Measurements from ENCODE around the gene FBXL16. TPM values are rescaled to one million over a fixed set of nuclear protein-coding genes. Genes with fewer than 3 reads are reported as not detected.

The FBXL16 gene
- total RNA-seq, 1 donor from 2014 or later, result 0.75 TPM

DNA sequence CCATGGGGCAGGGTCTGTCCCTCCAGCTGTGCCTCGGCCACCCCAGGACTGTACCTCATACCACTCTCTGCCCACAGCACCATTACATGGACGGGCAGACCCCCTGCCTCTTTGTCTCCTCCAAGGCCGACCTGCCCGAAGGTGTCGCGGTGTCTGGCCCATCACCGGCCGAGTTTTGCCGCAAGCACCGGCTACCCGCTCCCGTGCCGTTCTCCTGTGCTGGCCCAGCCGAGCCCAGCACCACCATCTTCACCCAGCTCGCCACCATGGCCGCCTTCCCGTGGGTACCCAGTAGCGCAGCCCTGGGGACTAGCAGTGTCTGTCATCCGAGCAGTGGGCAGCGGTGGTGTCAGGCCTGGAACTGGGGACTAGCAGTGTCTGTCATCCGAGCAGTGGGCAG lies 32.8 kb downstream of the FBXL16 start:
- H3K36me3 Mint-ChIP-seq (ENCODE audit: low read depth), result peaks cover 33% of the 10 kb centered on the region
- TF ChIP-seq, protein P1, sequence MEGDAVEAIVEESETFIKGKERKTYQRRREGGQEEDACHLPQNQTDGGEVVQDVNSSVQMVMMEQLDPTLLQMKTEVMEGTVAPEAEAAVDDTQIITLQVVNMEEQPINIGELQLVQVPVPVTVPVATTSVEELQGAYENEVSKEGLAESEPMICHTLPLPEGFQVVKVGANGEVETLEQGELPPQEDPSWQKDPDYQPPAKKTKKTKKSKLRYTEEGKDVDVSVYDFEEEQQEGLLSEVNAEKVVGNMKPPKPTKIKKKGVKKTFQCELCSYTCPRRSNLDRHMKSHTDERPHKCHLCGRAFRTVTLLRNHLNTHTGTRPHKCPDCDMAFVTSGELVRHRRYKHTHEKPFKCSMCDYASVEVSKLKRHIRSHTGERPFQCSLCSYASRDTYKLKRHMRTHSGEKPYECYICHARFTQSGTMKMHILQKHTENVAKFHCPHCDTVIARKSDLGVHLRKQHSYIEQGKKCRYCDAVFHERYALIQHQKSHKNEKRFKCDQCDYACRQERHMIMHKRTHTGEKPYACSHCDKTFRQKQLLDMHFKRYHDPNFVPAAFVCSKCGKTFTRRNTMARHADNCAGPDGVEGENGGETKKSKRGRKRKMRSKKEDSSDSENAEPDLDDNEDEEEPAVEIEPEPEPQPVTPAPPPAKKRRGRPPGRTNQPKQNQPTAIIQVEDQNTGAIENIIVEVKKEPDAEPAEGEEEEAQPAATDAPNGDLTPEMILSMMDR (IDR thresholded peaks at IDR 0.05), result no peak
- H3K4me3 Mint-ChIP-seq, result no peak overlapping the region
- H3K27me3 Mint-ChIP-seq, result peaks cover 9% of the 10 kb centered on the region
- H3K9me3 Mint-ChIP-seq, result no peaks in the 10 kb centered on the region
- intact Hi-C loops (cut with micrococcal nuclease), result no loop called here
- H3K4me1 Mint-ChIP-seq, result peaks cover 18% of the 10 kb centered on the region
- ChIA-PET CTCF (no interaction called here), POLR2A (no interaction called here)
- no peak for DNase-seq
- no peak overlapping the region for H3K27ac Mint-ChIP-seq
- ATAC-seq (ENCODE audit: low read depth), result no peak

- TF ChIP-seq, protein P1 (IDR thresholded peaks at IDR 0.05), result no peak
- no peaks in the 10 kb centered on the region for H3K9me3 Mint-ChIP-seq
- ChIA-PET POLR2A (no interaction called here), CTCF (no interaction called here)
- H3K4me1 Mint-ChIP-seq, result peaks cover 22% of the 10 kb centered on the region
- H3K27me3 Mint-ChIP-seq, result peaks cover 9% of the 10 kb centered on the region
- H3K36me3 Mint-ChIP-seq (ENCODE audit: low read depth), result peaks cover 33% of the 10 kb centered on the region
- DNase-seq, result no peak
- no peak overlapping the region for H3K4me3 Mint-ChIP-seq
- ATAC-seq (ENCODE audit: low read depth), result no peak
- intact Hi-C loops (cut with micrococcal nuclease), result no loop called here
- H3K27ac Mint-ChIP-seq, result no peak overlapping the region
These were observed 33.2 kb downstream of the FBXL16 start for GRCh38 chr16:672371-672770.

DNA sequence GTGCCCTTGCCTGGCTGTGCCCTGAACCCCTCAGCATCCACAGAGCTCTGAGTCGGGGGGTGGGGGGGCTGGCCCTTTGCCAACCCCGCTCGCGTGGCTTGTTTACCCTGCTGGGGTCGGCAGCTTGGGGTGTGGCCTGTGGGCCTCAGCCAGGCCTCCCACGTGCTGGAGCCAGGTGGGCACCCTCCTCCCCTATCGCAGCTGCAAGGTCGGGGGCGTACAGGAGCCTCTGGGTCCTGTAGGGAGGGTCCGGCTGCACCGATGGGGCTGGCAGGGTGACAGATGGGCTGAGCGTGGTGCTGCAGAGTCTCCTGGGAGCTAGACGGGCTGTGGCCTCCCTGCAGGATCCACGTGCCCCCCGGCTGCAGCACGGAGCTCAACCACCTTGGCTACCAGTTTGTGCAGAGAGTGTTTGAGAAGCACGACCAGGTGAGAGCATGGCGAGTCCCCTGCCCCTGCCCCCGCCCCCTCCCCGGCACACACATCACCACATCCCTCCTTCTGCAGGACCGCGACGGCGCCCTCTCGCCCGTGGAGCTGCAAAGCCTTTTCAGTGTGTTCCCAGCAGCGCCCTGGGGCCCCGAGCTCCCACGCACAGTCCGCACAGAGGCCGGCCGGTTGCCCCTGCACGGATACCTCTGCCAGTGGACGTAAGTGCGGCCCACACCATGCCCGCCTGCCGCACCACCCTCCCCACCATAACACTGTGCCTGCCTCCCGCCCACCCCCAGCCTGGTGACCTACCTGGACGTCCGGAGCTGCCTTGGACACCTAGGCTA lies 34.1 kb downstream of the FBXL16 start:
- POLR2A ChIA-PET, result interaction anchor here (5.1 kb wide), 1 partner anchor 9 kb away, joined by 41 read pairs; the partner anchor contains the start of gene STUB1

GRCh38 chr16:670485-671352 lies 34.9 kb downstream of the FBXL16 start:
- POLR2A ChIA-PET, result interaction anchor here (5.1 kb wide), 1 partner anchor 10 kb away, joined by 41 read pairs; the partner anchor contains the start of gene STUB1
- no peak for DNase-seq
- H3K4me1 Mint-ChIP-seq, result peaks cover 18% of the 10 kb centered on the region
- intact Hi-C loops (cut with micrococcal nuclease), result no loop called here
- no peak for ATAC-seq (ENCODE audit: low read depth)
- H3K36me3 Mint-ChIP-seq (ENCODE audit: low read depth), result peaks cover 33% of the 10 kb centered on the region
- TF ChIP-seq, protein P1 (IDR thresholded peaks at IDR 0.05), result no peak
- CTCF ChIA-PET, result no interaction called here
- H3K9me3 Mint-ChIP-seq, result no peaks in the 10 kb centered on the region
- H3K27me3 Mint-ChIP-seq, result peaks cover 5% of the 10 kb centered on the region
- H3K27ac Mint-ChIP-seq, result no peak overlapping the region
- H3K4me3 Mint-ChIP-seq, result no peak overlapping the region

More for the DNA sequence above, 34.1 kb downstream of the FBXL16 start:
- DNase-seq (no peak), ATAC-seq (ENCODE audit: low read depth) (no peak)
- no peak overlapping the region for H3K27ac Mint-ChIP-seq
- CTCF ChIA-PET, result no interaction called here
- intact Hi-C loops (cut with micrococcal nuclease), result no loop called here
- H3K36me3 Mint-ChIP-seq (ENCODE audit: low read depth), result peaks cover 33% of the 10 kb centered on the region
- H3K27me3 Mint-ChIP-seq, result peaks cover 5% of the 10 kb centered on the region
- no peaks in the 10 kb centered on the region for H3K9me3 Mint-ChIP-seq
- H3K4me3 Mint-ChIP-seq, result no peak overlapping the region
- TF ChIP-seq, protein P1 (IDR thresholded peaks at IDR 0.05), result no peak
- peaks cover 18% of the 10 kb centered on the region for H3K4me1 Mint-ChIP-seq

- peaks cover 12% of the 10 kb centered on the region for H3K4me1 Mint-ChIP-seq
- no peak overlapping the region for H3K27ac Mint-ChIP-seq
- ChIA-PET POLR2A (interaction anchor here (0.7 to 5.1 kb wide), 3 partner anchors 11 to 99 kb away, joined by 3 to 41 read pairs (median 14); partner anchors contain the start of genes STUB1 and WDR24), CTCF (no interaction called here)
- H3K27me3 Mint-ChIP-seq, result no peaks in the 10 kb centered on the region
- H3K36me3 Mint-ChIP-seq (ENCODE audit: low read depth), result peaks cover 33% of the 10 kb centered on the region
- no peaks in the 10 kb centered on the region for H3K9me3 Mint-ChIP-seq
- intact Hi-C loops (cut with micrococcal nuclease), result loop anchor here (2.0 to 5.0 kb wide), 3 partner anchors 21 to 142 kb away; partner anchors contain the start of genes CAPN15 and WDR90
- ATAC-seq (ENCODE audit: low read depth) (no peak), DNase-seq (no peak)
- TF ChIP-seq, protein P1 (IDR thresholded peaks at IDR 0.05), result no peak
- H3K4me3 Mint-ChIP-seq, result peak overlapping the region; percentile 16
These were observed 35.9 kb downstream of the FBXL16 start for GRCh38 chr16:669666-670065.
